HCT116 (cell line): Measurements from ENCODE around the gene KRT2. TPM values are rescaled to one million over a fixed set of nuclear protein-coding genes. Genes with fewer than 3 reads are reported as not detected.

Experiments
- ATAC-seq: fragments of 200-7000 bp; cut with Tn5 transposase; 2 replicates; pipeline ENCODE4 v1.9.1; 2020; ENCODE audit warnings: mild to moderate bottlenecking, moderate library complexity
- BruUV-seq: library from RNA; stranded (reverse); fragments of 400-500 nt; replicated peaks from 2 replicates; lab custom pipeline; 2021; lab: Mats Ljungman, UMichigan
- CTCF ChIA-PET: fragments of 300-600 bp; sonication (Branson Sonifier 250); formaldehyde crosslinking; loops from one replicate; lab custom pipeline; 2021; ENCODE audit warnings: antibody characterized with exemption; lab: Charles Lee
- POLR2A ChIA-PET: fragments of 300-600, 350-600 bp; sonication (Branson Sonifier 250); formaldehyde crosslinking; loops from one replicate; lab custom pipeline; 2021; ENCODE audit warnings: antibody characterized with exemption; lab: Charles Lee
- RAD21 ChIA-PET, 2 experiments: fragments of 300-600 bp; sonication (Branson Sonifier 250); formaldehyde crosslinking; loops; one replicate each; lab custom pipeline; 2023; ENCODE audit warnings: low total read pairs in 2 of 2; ENCODE audit not compliant: uncharacterized antibody in 2 of 2, unreplicated experiment in 2 of 2, low non-redundant PET in 1 of 2; lab: Charles Lee
- DNase-seq: peaks from one replicate; pipeline ENCODE4 v3.0.0-alpha.2; 2010; ENCODE audit warnings: low read depth, low spot score
- H2AFZ ChIP-seq: fragments of 200-600 bp; shearing (Covaris generic), sonication (generic); 2 replicates; pipeline ENCODE4 v1.6.1; 2017; ENCODE audit warnings: low read depth, mixed run types, mixed read lengths, antibody characterized with exemption, low read length; ENCODE audit not compliant: poor library complexity, severe bottlenecking
- H3K27ac ChIP-seq: 2 replicates; pipeline ENCODE4 v1.5.1; 2012; ENCODE audit warnings: low read depth, low read length
- H3K27me3 ChIP-seq: fragments of 200-600 bp; sonication (generic); 2 replicates; pipeline ENCODE4 v1.6.1; 2016; ENCODE audit warnings: mixed run types, low read length, mixed read lengths; ENCODE audit not compliant: insufficient read depth
- H3K36me3 ChIP-seq, 2 experiments: fragments of 200-500 bp in 1 of 2; fragments of 200-600 bp in 1 of 2; sonication (Bioruptor generic) in 1 of 2; sonication (generic) in 1 of 2; 2 replicates each; pipeline versions ENCODE4 v1.5.1 to v1.6.1; 2014 to 2016; ENCODE audit warnings: low read length in 2 of 2, inconsistent platforms in 1 of 2, mixed read lengths in 1 of 2, mixed run types in 1 of 2; ENCODE audit not compliant: insufficient read depth in 2 of 2, control insufficient read depth in 1 of 2
- H3K4me1 ChIP-seq, 2 experiments: fragments of 200-600 bp in 1 of 2; sonication (generic) in 1 of 2; 2 replicates each; pipeline versions ENCODE4 v1.5.1 to v1.6.1; 2012 to 2017; ENCODE audit warnings: low read length in 2 of 2, inconsistent platforms in 1 of 2, mild to moderate bottlenecking in 1 of 2, mixed read lengths in 1 of 2, mixed run types in 1 of 2, moderate library complexity in 1 of 2; ENCODE audit not compliant: insufficient read depth in 2 of 2, control insufficient read depth in 1 of 2
- H3K4me2 ChIP-seq: fragments of 200-600 bp; sonication (generic); 2 replicates; pipeline ENCODE4 v1.6.1; 2017; ENCODE audit warnings: mixed run types, low read length, mixed read lengths
- H3K4me3 ChIP-seq, 2 experiments: fragments of 200-600 bp in 1 of 2; sonication (generic) in 1 of 2; replicated peaks in 1 of 2; 2 replicates each; pipeline ENCODE4 v1.5.1; 2011 to 2016; ENCODE audit warnings: low read length in 2 of 2, control low read depth in 1 of 2, low read depth in 1 of 2, mild to moderate bottlenecking in 1 of 2, mixed read lengths in 1 of 2, mixed run types in 1 of 2
- H3K79me2 ChIP-seq: fragments of 200-600 bp; sonication (generic); 2 replicates; pipeline ENCODE4 v1.6.1; 2017; ENCODE audit warnings: mild to moderate bottlenecking, mixed run types, low read length, moderate library complexity, mixed read lengths; ENCODE audit not compliant: insufficient read depth
- H3K9ac ChIP-seq: fragments of 200-600 bp; sonication (generic); 2 replicates; pipeline ENCODE4 v1.6.1; 2016; ENCODE audit warnings: low read length, mixed read lengths
- H3K9me2 ChIP-seq: fragments of 200-600 bp; sonication (generic), shearing (Covaris generic); 2 replicates; pipeline ENCODE4 v1.6.1; 2017; ENCODE audit warnings: mixed run types, mild to moderate bottlenecking, moderate library complexity; ENCODE audit not compliant: insufficient read depth
- H3K9me3 ChIP-seq, 2 experiments: fragments of 200-500 bp in 1 of 2; fragments of 200-600 bp in 1 of 2; sonication (Bioruptor generic) in 1 of 2; sonication (generic) in 1 of 2; 2 replicates each; pipeline ENCODE4 v1.6.1; 2014 to 2017; ENCODE audit warnings: low read length in 2 of 2, mixed read lengths in 2 of 2, inconsistent platforms in 1 of 2, low read depth in 1 of 2, mild to moderate bottlenecking in 1 of 2, mixed run types in 1 of 2, moderate library complexity in 1 of 2; ENCODE audit not compliant: control insufficient read depth in 1 of 2, insufficient read depth in 1 of 2
- H4K20me1 ChIP-seq: fragments of 200-600 bp; sonication (generic), shearing (Covaris generic); 2 replicates; pipeline ENCODE4 v1.6.1; 2017; ENCODE audit warnings: mixed run types, mild to moderate bottlenecking, moderate library complexity; ENCODE audit not compliant: insufficient read depth
- CBX3 ChIP-seq: IDR thresholded peaks from 2 replicates; pipeline ENCODE4 v1.6.1; 2012; ENCODE audit warnings: low read depth
- CTCF ChIP-seq, 3 experiments: fragments of 200-600 bp in 1 of 3; sonication (generic) in 1 of 3; IDR thresholded peaks in 2 of 3; conservative IDR thresholded peaks in 1 of 3; 2 replicates each; pipeline ENCODE4 v1.5.1; 2012 to 2017; ENCODE audit warnings: low read depth in 2 of 3, low read length in 2 of 3, antibody characterized with exemption in 1 of 3, borderline replicate concordance in 1 of 3, control low read depth in 1 of 3, mild to moderate bottlenecking in 1 of 3, mixed read lengths in 1 of 3, mixed run types in 1 of 3, moderate library complexity in 1 of 3; ENCODE audit not compliant: insufficient read depth in 1 of 3
- EZH2 ChIP-seq: fragments of 200-600 bp; sonication (generic); IDR thresholded peaks from 2 replicates; pipeline ENCODE4 v1.6.1; 2017; ENCODE audit warnings: antibody characterized with exemption, mixed run types
- JUND ChIP-seq: IDR thresholded peaks from 2 replicates; pipeline ENCODE4 v1.6.1; 2012
- POLR2A ChIP-seq: IDR thresholded peaks from 2 replicates; pipeline ENCODE4 v1.7.0; 2011; ENCODE audit warnings: borderline replicate concordance; ENCODE audit not compliant: insufficient read depth, insufficient read length; ENCODE audit errors: extremely low read depth
- SIN3A ChIP-seq: IDR thresholded peaks from 2 replicates; pipeline ENCODE4 v1.6.1; 2012; ENCODE audit warnings: low read depth
- SP1 ChIP-seq: IDR thresholded peaks from 2 replicates; pipeline ENCODE4 v1.6.1; 2012; ENCODE audit warnings: low read depth
- SRF ChIP-seq: IDR thresholded peaks from 2 replicates; pipeline ENCODE4 v1.6.1; 2012; ENCODE audit warnings: low read depth
- ZBTB33 ChIP-seq: IDR thresholded peaks from 2 replicates; pipeline ENCODE4 v1.6.1; 2011; ENCODE audit warnings: mild to moderate bottlenecking, low read length, moderate library complexity; ENCODE audit not compliant: insufficient replicate concordance; ENCODE audit errors: extremely low read depth
- ZNF274 ChIP-seq: fragments of 200-500 bp; sonication (Bioruptor generic); IDR thresholded peaks from 2 replicates; pipeline ENCODE4 v1.6.1; 2014; ENCODE audit warnings: mild to moderate bottlenecking, low read depth, low read length, inconsistent platforms
- intact Hi-C: fragments of 100-400 bp; cut with micrococcal nuclease; formaldehyde crosslinking; loops from 2 replicates; pipeline ENCODE4 v1.10.0; 2022
- total RNA-seq: library from RNA; stranded (reverse); gene quantifications from one replicate; pipeline ENCODE4 v1.2.1, GENCODE V29; 2021; ENCODE audit not compliant: unreplicated experiment

The KRT2 gene
- total RNA-seq, 1 experiment from 2014 or later: not detected

GRCh38 chr12:52698651-52699340, 46.8 kb upstream of the KRT2 start:
- H2AFZ ChIP-seq: no peak overlapping the region
- no peak for TF ChIP-seq SIN3A
- no peak for TF ChIP-seq SRF
- no peak for TF ChIP-seq JUND
- no peak for TF ChIP-seq CBX3
- TF ChIP-seq ZBTB33: no peak
- no peak for TF ChIP-seq POLR2A
- no TSS peak for BruUV-seq
- ChIA-PET RAD21 (no interaction called here), CTCF (interaction anchor here (1.2 kb wide), 1 partner anchor 303 kb away, joined by 4 read pairs; no protein-coding TSS in a partner anchor), POLR2A (no interaction called here)
- ATAC-seq (no peak), DNase-seq (no peak)
- H3K9me2 ChIP-seq: no peaks in the 10 kb centered on the region
- no peak overlapping the region for H3K4me3 ChIP-seq
- no peak overlapping the region for H3K9ac ChIP-seq
- no peak overlapping the region for H3K27ac ChIP-seq
- H4K20me1 ChIP-seq: no peaks in the 10 kb centered on the region
- intact Hi-C loops: no loop called here
- no peak overlapping the region for H3K4me2 ChIP-seq
- no peaks in the 10 kb centered on the region for H3K9me3 ChIP-seq
- no peaks in the 10 kb centered on the region for H3K4me1 ChIP-seq
- H3K27me3 ChIP-seq: peaks cover 10% of the 10 kb centered on the region; the same call in 1 of the 2 replicates
- no peaks in the 10 kb centered on the region for H3K36me3 ChIP-seq
- H3K79me2 ChIP-seq: no peaks in the 10 kb centered on the region

- Histone ChIP-seq H3K4me3 (no peak overlapping the region), H3K4me1 (no peaks in the 10 kb centered on the region), H3K9me3 (no peaks in the 10 kb centered on the region), H3K9me2 (no peaks in the 10 kb centered on the region), H3K36me3 (no peaks in the 10 kb centered on the region), H3K79me2 (no peaks in the 10 kb centered on the region)
- ATAC-seq (no peak), DNase-seq (no peak)
- RAD21 ChIA-PET: no interaction called here
- CTCF ChIA-PET: no interaction called here
- POLR2A ChIA-PET: no interaction called here
- no peak for TF ChIP-seq SIN3A
- no peak for TF ChIP-seq SP1
- peak in 1 of 3 experiments; percentile 26; a peak in 1 of 6 replicates for TF ChIP-seq CTCF (IDR thresholded peaks at IDR 0.05 in 2 of 3, conservative IDR thresholded peaks at IDR 0.05 in 1 of 3; ENCODE audit: borderline replicate concordance in 1 of 3, insufficient read depth in 1 of 3, low read depth in 2 of 3, low read length in 2 of 3)
- TF ChIP-seq ZNF274: no peak
- TF ChIP-seq EZH2: no peak
- TF ChIP-seq, all 23 proteins: peak for 1
- H3K27me3 ChIP-seq: peaks cover 7% of the 10 kb centered on the region; the same call in 1 of the 2 replicates
- H4K20me1 ChIP-seq: no peaks in the 10 kb centered on the region
- no peak overlapping the region for H3K4me2 ChIP-seq
- H3K27ac ChIP-seq: no peak overlapping the region
- intact Hi-C loops: no loop called here
- BruUV-seq: no TSS peak
- no peak overlapping the region for H3K9ac ChIP-seq
- no peak overlapping the region for H2AFZ ChIP-seq
These were observed 45.1 kb upstream of the KRT2 start for GRCh38 chr12:52697058-52697582.
